Measurements from ENCODE around the gene FRMD3.

Gene FRMD3

GRCh38 chr9:83403527-83404238, 134.5 kb downstream of the FRMD3 start:
- DNase-seq (ENCODE audit: extremely low read depth, low read depth), result peak; percentile 9
- no peak overlapping the region for H3K4me3 ChIP-seq (replicated peaks; ENCODE audit: low read depth, low read length)
- no peak for TF ChIP-seq CTCF (IDR thresholded peaks at IDR 0.05; ENCODE audit: low read depth, low read length, missing control alignments)

GRCh38 chr9:83401328-83401900, 136.8 kb downstream of the FRMD3 start:
- H3K4me3 ChIP-seq (replicated peaks; ENCODE audit: low read depth, low read length), result no peak overlapping the region
- TF ChIP-seq CTCF (IDR thresholded peaks at IDR 0.05; ENCODE audit: low read depth, low read length, missing control alignments), result no peak
- no peak for DNase-seq (ENCODE audit: extremely low read depth, low read depth)

GRCh38 chr9:83396813-83397212, 141.4 kb downstream of the FRMD3 start:
- no peak overlapping the region for H3K4me3 ChIP-seq (replicated peaks; ENCODE audit: low read depth, low read length)
- no peak for DNase-seq (ENCODE audit: extremely low read depth, low read depth)
- TF ChIP-seq CTCF (IDR thresholded peaks at IDR 0.05; ENCODE audit: low read depth, low read length, missing control alignments), result no peak

- no peak overlapping the region for H3K4me3 ChIP-seq (replicated peaks; ENCODE audit: low read depth, low read length)
- DNase-seq (ENCODE audit: extremely low read depth, low read depth), result no peak
- TF ChIP-seq CTCF (IDR thresholded peaks at IDR 0.05; ENCODE audit: low read depth, low read length, missing control alignments), result no peak
These were observed 141.9 kb downstream of the FRMD3 start for GRCh38 chr9:83396342-83396741.

GRCh38 chr9:83392228-83392627, 146.0 kb downstream of the FRMD3 start:
- no peak for TF ChIP-seq CTCF (IDR thresholded peaks at IDR 0.05; ENCODE audit: low read depth, low read length, missing control alignments)
- no peak overlapping the region for H3K4me3 ChIP-seq (replicated peaks; ENCODE audit: low read depth, low read length)
- DNase-seq (ENCODE audit: extremely low read depth, low read depth), result no peak

- no peak for DNase-seq (ENCODE audit: extremely low read depth, low read depth)
- no peak for TF ChIP-seq CTCF (IDR thresholded peaks at IDR 0.05; ENCODE audit: low read depth, low read length, missing control alignments)
- H3K4me3 ChIP-seq (replicated peaks; ENCODE audit: low read depth, low read length), result no peak overlapping the region
These were observed 149.9 kb downstream of the FRMD3 start for GRCh38 chr9:83388346-83388745.

Data from HFF-Myc (cell line).